Activated CD4-positive, alpha-beta T cell treated with anti-CD3 and anti-CD28 coated beads for 48 hours (primary cell): ENCODE results near the gene TRIOBP.
"Not testable (repeated sequence)": the region's sequence is repeated elsewhere in the genome, so short reads cannot be mapped to it uniquely, and the experiment has no call there.

Experiments used
- DNase-seq: peaks from one replicate; pipeline ENCODE4 v3.0.0-alpha.2; 2020

The TRIOBP gene

DNA sequence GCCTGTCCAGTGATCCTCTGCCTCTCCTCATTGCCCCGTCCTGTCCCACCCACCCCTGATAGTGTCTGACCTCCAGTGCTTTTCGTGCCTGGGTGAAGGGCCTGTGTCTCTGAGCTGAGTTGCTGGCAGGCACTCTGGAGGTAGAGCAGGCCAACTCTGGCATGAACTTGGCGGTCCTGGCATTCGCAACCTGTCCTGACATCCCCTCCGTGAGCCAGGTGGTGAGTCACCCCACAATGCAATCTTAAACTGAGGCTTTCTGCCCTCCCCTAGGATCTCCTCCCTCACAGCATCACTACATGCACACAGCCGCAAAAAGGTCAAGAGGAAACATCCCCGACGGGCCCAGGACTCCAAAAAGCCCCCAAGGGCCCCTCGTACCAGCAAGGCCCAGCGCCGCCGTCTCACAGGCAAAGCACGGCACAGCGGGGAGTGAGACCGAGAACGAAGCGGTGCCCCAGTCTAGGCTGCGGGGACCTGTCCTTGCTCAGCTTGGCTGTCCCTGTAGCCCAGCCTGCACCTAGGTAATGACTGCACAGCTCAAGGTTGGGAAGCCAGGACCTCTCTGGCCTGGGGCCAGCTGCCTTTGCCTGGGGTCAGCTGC, 5.8 kb upstream of the TRIOBP start:
- DNase-seq = no peak

- DNase-seq = no peak
Measured at GRCh38 chr22:37692627-37693285, 4.1 kb upstream of the TRIOBP start.

DNA sequence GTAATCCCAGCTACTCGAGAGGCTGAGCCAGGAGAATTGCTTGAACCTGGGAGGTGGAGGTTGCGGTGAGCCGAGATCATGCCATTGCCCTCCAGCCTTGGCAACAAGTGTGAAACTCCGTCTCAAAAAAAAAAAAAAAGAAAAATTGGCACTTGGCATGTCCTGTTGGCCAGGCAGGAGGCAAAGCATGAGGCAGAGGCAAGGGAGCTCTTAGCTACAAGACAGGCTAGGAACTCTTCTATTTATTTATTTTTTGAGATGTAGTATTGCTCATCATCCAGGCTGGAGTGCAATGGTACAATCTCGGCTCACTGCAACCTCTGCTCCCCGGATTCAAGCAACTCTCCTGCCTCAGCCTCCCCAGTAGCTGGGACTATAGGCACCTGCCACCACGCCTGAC, 2.7 kb upstream of the TRIOBP start:
- DNase-seq = not testable (repeated sequence)

- not testable (repeated sequence) for DNase-seq
Measured at GRCh38 chr22:37696260-37696656, 590 bp upstream of the TRIOBP start.

GRCh38 chr22:37697538-37697835, 639 bp downstream of the TRIOBP start:
- no peak for DNase-seq

GRCh38 chr22:37701141-37701786, 4.4 kb downstream of the TRIOBP start:
- DNase-seq = no peak

DNA sequence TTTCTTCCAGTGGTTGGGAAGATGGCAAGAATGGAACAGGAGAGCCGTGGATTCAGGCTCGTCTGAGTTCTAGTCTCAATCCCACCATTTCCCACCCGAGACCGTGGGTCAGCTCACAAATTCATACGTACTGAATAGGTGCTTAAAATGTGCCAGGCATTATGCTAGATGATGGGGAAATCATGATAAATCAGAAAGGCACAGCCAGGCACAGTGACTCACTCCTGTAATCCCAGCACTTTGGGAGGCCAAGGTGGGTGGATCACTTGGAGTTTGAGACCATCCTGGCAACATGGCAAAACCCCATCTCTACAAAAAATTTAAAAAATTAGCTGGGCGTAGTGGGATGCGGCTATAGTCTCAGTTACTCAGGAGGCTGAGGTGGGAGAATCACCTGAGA, 7.1 kb downstream of the TRIOBP start:
- DNase-seq = no peak

- no peak for DNase-seq
Measured at GRCh38 chr22:37704645-37705044, 7.8 kb downstream of the TRIOBP start.

- DNase-seq = no peak
Measured at GRCh38 chr22:37705205-37705604, 8.4 kb downstream of the TRIOBP start.

DNA sequence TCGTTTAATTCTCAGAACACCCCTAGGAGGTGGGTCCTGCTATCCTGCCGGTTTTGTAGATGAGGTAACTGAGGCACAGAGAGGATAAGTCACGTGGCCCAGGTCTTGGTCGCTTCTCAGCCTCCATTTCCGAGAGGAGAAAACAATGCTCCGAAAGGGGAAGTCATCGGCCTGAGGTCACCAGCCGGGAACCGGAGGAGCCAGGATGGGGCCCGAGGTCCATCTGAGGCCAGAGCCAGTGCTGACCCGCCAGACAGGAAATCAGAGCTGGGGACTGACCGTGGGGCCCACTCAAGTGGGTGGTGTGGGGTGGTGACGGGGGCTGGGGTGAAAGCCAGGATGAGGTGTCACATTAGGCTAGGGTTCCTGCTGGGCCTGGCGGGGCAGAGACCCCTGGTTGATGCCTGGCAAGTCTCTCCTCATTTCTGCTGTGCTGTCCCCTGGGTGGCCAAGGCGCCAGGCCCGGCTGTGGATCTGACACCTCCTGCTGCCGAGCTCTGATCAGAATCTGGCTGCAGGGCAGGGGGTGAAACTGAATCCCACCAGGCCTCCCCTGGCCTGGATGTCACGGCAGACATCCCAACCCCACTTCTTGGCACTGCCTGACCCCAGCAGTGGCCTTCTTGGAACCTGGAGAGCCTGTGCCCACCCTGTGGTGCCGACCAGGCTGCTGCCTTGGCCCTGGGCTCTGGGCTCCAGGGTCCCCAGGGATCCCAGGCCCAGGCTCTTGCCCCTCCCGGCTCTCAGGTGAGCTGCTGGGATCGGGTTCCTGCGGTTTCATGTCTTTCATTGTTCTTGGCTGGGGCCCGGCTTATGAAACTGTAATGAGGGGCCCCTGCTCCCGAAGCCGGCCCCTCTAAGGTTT, 12.0 kb downstream of the TRIOBP start:
- DNase-seq = no peak

GRCh38 chr22:37709445-37709765, 12.6 kb downstream of the TRIOBP start:
- DNase-seq = no peak

GRCh38 chr22:37710675-37711074, 13.8 kb downstream of the TRIOBP start:
- no peak for DNase-seq

DNA sequence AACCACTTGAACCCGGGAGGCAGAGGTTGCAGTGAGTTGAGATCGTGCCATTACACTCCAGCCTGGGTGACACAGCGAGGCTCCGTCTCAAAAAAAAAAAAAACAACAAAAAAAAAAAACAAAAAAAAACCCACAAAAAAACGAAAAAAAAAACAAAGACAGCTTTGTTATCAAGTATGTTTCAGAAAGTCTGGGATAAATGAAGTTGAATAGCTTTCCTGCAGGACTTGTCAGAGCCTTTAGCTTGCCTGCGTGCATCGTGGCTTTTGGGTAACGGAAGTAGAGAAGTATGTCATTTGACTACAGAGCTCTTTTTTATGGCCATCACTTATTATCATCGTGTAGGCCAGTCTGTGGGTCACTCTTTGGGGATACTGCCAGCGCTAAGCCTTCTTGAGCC, 14.6 kb downstream of the TRIOBP start:
- no peak for DNase-seq

- no peak for DNase-seq
Measured at GRCh38 chr22:37713761-37714160, 16.9 kb downstream of the TRIOBP start.

GRCh38 chr22:37714634-37715033, 17.8 kb downstream of the TRIOBP start:
- no peak for DNase-seq

DNA sequence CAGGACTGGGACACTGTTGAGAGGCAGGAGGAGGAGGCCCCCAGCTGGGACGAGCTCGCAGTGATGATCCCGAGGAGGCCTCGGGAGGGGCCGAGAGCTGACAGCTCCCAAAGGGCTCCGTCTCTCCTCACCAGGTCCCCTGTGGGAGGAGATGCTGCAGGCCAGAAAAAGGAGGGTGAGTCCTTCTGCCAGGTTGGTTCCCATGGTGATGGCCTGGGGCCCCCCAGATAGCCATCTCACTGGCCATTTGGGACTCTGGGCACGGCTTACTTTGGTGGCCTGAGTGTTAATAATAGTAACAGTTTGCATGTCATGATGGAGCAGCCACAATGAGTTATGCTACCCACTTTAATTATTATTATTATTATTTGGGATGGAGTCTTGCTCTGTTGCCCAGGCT, 18.9 kb downstream of the TRIOBP start:
- no peak for DNase-seq

GRCh38 chr22:37716708-37717107, 19.9 kb downstream of the TRIOBP start:
- DNase-seq = no peak

DNA sequence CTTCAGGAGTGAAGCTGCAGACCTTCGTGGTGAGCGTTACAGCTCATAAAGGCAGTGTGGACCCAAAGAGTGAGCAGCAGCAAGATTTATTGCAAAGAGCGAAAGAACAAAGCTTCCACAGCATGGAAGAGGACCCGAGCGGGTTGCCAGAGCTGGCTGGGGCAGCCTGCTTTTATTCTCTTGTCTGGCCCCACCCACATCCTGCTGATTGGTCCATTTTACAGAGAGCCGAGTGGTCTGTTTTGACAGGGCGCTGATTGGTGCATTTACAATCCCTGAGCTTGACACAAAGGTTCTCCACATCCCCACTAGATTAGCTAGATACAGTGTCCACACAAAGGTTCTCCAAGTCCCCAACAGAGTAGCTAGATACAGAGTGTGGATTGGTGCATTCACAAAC, 20.4 kb downstream of the TRIOBP start:
- DNase-seq = not testable (repeated sequence)

DNA sequence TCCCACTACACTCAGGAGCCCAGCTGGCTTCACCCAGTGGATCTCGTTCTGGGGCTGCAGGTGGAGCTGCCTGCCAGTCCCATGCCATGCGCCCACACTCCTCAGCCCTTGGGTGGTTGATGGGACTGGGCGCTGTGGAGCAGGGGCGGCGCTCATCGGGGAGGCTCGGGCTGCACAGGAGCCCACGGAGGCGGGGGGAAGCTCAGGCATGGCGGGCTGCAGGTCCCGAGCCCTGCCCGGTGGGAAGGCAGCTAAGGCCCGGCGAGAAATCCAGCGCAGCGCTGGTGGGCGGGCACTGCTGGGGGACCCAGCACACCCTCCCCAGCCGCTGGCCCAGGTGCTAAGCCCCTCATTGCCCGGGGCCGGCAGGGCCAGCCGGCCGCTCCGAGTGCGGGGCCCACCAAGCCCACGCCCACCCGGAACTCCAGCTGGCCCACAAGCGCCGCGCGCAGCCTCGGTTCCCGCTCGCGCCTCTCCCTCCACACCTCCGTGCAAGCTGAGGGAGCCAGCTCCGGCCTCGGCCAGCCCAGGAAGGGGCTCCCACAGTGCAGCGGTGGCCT, 21.0 kb downstream of the TRIOBP start:
- not testable (repeated sequence) for DNase-seq

DNA sequence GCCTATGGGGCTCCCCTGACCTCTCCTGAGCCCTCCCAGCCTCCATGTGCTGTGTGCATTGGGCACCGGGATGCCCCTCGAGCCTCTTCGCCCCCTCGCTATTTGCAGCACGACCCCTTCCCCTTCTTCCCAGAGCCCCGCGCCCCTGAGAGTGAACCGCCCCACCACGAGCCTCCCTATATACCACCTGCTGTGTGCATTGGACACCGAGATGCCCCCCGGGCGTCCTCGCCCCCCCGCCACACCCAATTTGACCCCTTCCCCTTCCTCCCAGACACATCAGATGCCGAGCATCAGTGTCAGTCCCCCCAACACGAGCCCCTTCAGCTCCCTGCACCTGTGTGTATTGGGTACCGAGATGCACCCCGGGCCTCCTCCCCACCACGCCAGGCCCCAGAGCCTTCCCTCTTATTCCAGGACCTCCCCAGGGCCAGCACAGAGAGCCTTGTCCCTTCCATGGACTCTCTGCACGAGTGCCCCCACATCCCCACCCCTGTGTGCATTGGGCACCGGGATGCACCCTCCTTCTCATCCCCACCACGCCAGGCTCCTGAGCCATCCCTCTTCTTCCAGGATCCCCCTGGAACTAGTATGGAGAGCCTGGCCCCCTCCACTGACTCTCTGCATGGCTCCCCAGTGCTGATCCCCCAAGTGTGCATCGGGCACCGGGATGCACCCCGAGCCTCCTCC, 28.8 kb downstream of the TRIOBP start:
- DNase-seq = no peak

GRCh38 chr22:37726241-37726887, 29.5 kb downstream of the TRIOBP start:
- no peak for DNase-seq

DNA sequence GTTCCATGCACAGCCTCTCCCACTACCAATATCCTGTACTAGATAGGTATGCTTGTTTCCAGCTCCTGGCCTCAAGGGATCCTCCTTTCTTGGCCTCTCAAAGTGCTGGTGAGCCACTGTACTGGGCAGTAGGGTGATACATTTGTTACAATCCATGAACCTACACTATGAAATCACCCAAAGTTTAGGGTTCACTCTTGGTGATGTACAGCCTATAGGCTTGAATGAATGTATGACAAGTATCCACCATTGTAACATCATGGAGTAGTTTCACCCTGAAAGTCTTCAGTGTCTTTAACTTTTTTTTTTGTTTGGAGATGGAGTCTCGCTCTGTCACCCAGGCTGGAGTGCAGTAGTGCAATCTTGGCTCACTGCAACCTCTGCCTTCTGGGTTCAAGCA, 31.8 kb downstream of the TRIOBP start:
- DNase-seq = no peak
